GOT3 (cell line): ENCODE data around the gene EID3.

Source experiments
- DNase-seq: peaks from one replicate; lab custom pipeline; 2025; ENCODE audit warnings: mixed read lengths; lab: John Stamatoyannopoulos, UW

The EID3 gene

DNA sequence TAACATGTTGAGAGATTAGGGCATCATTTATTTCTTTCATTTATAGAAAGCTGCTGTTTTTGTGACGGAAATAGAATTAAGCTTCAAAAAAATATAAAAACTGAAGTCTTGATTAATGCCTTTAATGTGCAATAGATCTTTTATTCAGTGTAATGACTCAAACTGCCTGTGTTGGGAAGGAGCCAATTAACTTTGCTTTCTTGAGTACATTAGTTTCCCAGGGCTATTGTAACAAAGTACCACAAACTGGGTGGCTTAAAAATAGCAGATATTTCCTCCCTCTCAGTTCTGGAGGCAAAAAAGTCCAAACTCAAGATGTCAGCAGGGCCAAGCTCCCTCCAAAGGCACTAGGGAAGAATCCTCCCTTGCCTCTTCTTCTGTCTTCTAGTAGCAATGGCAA is 36.6 kb downstream of the EID3 start:
- no peak for DNase-seq

DNA sequence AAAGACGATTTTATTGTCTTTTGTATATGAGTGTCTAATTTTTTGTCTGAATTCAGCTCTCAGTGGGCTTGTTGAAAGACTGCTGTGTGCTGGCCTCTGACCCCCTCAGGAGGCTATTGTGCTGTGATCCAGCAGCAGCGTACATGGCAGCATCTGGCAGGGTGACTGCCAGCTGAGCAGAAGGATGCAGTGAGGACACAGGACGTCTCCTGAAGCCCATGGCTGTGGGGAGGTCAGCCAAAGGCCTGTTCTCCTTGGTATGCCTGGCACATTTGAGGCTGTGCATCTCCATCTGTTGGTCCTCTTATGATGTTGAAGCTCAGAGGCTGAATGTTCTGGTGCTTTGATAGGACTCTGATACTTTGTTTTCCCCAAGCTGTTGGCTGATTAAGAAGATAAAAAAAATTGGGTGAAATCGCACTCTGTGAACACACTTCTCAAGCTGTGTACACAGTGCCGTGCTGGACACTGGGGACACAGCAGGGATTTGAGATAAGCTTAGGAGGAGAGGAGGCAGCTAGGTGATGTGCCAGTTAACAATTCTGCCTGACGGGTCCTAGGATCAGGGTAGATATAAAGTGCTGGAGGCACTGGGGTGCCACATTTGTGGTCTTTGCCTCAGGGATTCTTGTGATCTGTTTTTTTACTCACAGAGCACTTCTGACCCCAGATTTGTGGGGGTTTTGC is 37.5 kb downstream of the EID3 start:
- no peak for DNase-seq

DNA sequence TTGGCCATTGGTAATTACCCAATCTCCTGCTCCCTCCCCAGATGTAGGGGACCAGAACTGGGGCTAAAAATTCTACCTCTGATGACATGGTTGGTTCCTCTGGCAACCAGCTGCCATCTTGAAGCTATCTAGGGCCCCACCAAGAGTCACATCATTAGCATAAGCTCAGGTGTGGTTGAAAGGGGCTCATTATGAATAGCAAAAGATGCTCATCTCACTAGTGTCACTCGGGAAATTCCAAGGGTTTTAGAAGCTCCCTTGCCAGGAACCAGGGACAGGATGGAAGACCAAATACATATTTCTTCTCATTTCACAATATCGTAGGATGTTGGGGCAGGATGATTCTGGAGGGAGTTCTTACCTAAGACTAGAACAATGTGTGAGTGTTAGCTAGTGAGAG is 38.6 kb downstream of the EID3 start:
- DNase-seq: no peak

DNA sequence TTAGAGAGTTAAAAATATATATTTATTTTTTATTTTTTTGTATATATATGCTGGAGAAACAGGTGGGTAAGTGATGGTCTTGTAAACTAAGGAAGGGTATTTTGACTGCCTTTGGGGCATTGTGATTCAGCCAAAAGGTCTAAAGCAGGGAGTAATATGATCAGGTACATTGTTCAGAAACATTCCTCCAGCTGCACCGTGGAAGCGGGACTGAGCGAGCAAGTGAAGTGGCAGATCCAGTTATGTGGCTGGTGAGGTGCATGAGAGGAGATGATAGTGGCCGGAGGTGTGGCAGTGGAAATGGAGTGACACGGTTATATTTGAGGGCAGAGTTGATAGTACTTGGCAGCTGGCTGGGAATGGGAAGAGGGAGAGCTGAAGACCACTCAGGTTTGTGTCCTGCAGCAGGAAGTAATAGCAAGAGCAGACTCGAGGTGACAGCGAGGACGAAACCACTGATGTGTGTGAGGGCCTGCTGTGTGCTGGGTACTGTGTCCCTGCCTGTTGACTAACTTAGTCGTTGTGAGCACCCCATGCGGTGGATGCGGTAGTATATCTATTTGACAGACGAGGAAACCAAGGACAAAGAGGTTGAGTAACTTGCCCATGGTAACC is 39.2 kb downstream of the EID3 start:
- no peak for DNase-seq

DNA sequence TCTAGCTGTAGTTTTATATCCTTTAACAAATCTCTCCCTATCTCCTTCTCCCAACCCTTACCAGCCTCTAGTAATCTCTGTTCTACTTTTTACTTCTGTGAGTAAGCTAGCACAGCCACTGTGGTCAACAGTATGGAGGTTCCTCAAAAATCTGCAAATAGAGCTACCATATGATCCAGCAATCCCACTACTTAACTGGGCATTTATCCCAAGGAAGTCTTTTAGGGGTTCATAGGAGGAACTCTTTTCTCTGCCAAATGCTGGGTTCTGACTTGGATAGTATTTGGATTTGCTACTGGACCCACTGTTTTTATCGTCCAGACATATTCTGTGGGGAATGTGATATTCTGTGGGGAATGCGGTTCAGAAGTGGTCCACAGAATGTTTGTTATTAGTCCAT is 41.1 kb downstream of the EID3 start:
- DNase-seq: no peak

DNA sequence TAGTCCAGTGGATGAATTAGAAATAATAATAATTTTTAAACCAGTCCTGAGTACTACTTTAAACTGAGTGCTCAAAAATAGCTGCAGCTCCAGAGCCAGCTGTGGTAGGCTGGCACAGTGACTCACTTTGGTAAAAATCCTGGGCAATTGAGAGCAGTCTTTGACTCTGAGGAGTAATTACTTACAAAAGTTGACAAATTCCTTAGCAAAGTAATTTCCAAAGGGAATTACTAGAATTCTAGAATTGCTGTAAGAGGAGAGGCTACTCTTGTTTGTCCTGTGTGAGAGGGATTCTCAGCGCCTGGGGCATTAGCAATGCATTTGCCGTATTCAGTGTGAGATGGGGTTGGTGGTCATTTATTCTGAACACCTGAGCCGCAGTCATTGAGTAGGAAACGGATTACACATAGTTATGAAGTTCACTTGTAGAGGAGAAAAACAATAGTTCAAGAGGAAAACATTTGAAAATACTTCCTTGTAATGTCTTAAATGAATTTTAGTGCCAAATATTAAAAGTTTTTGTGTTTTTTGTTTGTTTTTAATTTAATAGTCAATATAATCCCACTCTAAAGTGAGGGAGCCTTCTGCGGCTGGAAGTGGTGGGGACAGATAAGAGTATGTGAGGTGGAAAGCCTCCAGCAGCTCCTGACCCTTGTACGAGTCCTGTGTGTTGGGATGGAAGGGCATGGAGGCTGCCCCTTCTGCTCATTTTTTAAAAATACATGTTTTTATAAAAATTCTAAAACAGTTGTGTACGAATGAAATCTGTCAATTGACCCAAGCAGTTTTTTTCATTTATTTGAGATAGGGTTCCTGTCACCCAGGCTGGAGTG is 41.9 kb downstream of the EID3 start:
- no peak for DNase-seq

DNA sequence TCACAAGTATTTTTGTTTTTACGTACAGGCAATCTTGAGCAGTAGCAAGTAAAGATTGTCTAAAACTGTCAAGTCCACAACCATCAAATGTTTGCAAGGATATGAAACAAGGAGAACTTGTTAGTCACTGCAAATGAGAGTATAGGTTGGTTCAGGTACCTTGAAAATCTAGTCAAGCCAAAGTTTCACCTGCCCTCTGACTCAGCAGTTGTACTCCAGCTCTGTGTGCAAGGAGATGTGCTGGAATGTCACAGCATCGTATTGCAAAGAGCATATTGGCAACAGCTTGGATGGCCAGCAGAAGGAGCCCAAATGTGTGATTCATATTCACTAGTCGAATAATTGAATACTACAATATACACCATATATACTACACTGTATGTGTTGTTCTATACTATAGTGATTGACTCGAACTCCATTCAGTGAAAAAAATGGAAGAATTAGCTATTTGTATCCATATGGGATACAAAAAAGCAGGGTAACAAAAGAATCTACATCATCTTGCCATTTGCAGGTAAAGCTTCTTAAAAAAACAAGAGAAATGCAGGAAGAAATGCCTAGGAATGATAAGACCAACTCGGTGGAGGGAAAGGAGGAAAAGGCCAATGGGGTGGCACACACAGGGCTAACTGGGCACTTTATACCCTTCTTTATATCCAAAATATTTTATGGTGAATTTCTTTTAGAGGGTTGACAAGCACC is 44.0 kb downstream of the EID3 start:
- DNase-seq: no peak

DNA sequence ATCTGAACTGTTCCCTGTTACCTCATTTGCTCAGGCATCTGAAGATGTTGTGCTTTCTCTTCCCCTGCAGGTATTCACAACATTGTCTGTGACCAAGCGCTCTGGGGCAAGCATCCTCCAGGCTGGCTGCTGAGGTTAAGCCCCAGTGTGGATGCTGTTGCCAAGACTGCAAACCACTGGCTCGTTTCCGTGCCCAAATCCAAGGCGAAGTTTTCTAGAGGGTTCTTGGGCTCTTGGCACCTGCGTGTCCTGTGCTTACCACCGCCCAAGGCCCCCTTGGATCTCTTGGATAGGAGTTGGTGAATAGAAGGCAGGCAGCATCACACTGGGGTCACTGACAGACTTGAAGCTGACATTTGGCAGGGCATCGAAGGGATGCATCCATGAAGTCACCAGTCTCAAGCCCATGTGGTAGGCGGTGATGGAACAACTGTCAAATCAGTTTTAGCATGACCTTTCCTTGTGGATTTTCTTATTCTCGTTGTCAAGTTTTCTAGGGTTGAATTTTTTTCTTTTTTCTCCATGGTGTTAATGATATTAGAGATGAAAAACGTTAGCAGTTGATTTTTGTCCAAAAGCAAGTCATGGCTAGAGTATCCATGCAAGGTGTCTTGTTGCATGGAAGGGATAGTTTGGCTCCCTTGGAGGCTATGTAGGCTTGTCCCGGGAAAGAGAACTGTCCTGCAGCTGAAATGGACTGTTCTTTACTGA is 44.9 kb downstream of the EID3 start:
- no peak for DNase-seq

DNA sequence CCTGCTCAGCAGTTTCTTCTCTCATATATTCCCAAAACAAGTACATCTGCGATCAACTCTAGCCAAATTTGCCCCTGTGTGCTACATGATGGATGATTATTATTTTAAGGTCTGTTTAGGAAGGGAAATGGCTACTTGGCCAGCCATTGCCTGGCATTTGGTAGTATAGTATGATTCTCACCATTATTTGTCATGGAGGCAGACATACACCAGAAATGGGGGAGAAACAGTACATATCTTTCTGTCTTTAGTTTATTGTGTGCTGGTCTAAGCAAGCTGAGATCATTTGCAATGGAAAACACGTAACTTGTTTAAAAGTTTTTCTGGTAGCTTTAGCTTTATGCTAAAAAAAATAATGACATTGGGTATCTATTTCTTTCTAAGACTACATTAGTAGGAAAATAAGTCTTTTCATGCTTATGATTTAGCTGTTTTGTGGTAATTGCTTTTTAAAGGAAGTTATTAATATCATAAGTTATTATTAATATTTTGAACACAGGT is 45.5 kb downstream of the EID3 start:
- no peak for DNase-seq

DNA sequence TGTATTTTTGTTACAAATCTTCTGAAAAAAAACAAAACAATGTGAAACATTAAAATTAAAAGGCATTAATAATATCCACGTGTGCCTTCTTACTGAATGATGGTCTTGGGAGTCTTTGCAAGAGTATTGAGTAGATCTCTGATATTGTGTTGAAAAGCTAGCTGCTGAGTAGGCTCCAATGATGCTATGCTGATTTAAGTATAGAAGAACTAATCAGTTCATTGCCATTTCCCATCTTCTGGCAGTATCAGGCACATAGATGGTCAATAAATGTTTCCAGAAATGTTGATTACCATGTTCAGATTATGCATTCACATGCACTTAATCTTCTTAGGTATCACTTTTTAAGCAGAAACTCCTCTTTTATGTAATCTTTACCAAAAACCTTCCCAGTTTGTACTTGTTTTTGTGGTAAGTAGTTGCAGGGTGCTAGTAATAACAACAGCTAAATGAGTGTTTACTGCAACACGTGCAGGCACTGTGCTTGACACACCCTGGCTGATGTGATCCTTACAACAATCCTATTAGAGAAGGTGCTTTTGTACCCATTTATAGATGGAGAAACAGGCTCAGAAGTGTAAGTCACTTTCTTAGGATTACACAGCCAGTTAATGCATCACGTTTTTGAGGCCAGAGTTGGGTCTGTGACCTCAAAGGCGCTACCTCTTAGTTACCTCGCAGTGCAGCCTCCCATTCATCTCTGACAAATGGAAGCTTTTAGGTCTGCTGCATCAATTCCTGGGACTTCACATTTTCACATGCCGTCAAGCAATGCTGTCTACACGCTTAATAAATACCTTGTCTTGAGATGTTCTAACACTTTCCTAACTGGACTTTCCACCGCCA is 46.9 kb downstream of the EID3 start:
- no peak for DNase-seq

DNA sequence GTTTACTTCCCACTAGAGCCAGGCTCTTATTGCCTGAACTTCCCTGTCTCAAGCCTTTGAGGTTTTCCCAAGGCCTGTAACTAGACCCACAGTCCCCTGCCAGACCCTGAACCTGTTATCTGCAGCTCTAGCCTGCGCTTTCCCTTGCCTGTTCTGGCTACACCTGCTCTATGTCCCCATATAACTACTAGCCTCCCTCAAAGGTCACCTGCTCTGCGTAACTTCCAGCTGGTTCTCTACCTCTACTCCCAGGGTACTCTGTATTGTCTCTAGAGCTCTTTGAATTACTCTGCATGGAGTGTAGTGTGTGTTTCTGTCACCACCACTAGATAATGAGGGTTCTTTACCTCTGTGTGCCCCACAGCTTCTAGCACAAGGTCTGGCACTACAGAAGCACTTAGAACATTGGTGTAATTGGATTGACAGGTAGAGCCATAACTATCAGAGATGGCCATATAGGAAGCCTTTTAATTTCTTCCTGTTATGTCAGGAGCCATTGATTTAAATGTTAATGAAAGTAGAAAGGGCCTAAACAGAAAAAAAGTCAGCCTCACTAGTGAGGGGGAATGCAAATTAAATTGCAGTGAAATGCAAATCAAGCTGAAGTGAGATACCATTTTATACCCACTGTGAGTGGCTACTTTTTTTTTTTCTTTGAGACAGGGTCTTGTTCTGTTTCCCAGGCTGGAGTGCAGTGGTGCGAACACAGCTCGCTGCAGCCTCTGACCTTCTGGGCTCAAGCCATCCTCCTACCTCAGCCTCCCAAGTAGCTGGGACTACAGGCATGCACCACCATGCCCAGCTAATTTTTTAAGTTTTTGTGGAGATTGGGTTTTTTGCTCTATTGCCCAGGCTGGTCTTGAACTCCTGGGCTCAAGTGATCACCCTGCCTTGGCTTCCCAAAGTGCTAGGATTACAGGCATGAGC is 47.8 kb downstream of the EID3 start:
- DNase-seq: no peak

DNA sequence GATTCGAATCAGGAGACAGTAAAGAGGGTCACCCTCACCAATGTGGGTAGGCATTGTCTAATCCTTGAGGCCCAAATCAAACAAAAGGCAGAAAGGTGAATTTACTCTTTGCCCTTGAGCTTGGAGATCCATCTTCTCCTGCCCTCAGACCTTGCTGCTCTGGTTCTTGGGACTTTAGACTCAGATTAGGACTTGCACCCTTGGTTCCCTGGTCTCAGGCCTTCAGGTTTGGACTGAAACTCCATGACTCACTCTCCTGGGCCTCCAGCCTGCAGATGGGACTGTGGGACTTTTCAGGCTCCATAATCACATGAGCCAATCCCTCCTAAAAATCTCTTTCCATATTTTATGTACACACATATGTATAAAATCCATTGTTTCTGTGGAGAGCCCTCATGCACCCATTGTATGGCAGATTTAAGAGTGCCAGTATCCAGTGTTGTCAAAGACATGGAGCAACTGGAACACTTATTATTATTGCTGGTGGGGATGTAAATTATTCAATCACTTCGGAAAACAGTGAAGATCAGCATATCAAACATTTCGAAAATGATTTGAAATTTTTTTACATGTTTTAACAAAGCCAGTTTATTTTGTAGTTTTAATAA is 48.7 kb downstream of the EID3 start:
- DNase-seq: no peak

DNA sequence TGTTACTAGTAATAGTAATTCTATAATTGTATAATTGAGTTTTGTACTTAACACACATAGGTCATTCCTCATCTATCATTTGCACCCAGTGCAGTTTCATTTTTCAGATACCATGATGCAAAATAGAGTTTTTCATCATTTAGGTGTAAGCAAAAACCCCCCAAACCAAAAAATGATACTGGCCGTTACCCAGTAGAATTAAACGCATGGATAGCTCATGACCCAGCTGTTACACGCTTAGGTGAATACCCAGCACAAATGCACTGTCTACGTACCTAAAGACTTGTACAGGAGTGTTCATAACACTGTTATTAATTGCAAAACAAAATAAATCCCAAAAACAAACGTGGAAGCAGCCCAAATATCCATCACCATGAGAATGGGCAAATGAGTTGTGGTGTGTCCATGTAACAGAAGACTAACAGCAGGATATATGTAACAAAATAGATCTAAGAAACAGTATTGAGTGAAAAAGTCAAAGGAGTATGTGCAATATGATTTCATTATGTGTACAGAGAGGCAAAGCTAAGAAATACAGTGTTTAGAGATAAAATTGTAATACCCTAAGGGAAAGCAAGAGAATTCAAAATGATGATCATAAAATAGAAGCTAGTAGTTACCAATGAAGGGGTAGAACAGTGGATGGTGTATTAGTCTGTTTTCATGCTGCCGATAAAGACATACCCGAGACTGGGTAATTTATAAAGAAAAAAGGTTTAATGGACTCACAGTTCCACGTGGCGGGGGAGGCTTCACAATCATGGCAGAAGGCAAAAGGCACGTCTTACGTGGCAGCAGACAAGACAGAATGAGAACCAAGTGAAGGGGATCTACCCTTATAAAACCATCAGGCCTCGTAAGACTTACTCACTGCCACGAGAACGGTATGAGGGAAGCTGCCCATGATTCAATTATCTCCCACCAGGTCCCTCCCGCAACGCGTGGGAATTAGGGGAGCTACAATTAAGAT is 49.8 kb downstream of the EID3 start:
- no peak for DNase-seq

DNA sequence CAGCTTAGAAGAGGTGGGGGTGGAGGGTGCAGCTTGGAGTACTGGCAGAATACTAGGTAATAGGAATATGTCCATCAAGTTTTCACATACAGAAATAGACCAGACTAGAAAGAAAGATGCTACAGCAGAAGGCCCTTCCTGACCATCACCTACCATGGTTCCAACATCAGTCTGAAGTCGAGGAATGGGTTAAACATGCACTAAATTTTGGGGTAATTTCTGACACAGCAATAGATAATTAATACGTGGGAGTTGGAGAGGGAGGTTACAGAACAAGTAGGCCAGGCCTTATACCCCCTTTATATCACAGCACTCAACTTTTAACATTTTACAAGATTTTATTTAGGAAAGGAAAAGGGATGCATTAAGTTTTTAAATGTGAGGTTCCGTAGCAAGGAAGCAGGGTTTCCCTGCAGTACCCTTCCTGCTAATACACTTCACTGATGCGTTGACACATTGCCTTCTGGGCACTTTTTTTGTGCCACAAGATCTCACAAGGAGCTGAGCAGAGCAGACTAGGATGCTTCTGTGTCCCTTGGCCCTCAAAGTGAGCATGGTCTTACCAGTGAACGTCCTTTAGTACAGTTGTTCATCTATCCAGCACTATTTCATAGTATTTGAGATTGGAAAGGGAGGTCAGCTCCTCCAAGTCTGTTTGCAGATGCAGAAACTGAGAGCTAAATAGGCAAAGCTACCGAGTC is 50.8 kb downstream of the EID3 start:
- no peak for DNase-seq
